GM19452 (cell line): ENCODE measurements around the gene ZMYND10.

ENCODE experiments used
- ATAC-seq: cut with Tn5 transposase; IDR thresholded peaks from one replicate; pipeline ENCODE4 v1.9.1; 2021; ENCODE audit not compliant: unreplicated experiment

Gene ZMYND10

GRCh38 chr3:50345586-50346234 lies at the start of gene ZMYND10:
ZMYND10 (minus strand) TSS chr3:50345732; CDS start chr3:50345579, 153 bp downstream.
- ATAC-seq: no peak

- no peak for ATAC-seq
These were observed 47.5 kb upstream of the ZMYND10 start for GRCh38 chr3:50393061-50393460.

GRCh38 chr3:50392101-50392715 lies 46.7 kb upstream of the ZMYND10 start:
- ATAC-seq: no peak

- no peak for ATAC-seq
These were observed 45.1 kb upstream of the ZMYND10 start for GRCh38 chr3:50390508-50391224.

GRCh38 chr3:50389414-50389767 lies 43.9 kb upstream of the ZMYND10 start:
- ATAC-seq: no peak

DNA sequence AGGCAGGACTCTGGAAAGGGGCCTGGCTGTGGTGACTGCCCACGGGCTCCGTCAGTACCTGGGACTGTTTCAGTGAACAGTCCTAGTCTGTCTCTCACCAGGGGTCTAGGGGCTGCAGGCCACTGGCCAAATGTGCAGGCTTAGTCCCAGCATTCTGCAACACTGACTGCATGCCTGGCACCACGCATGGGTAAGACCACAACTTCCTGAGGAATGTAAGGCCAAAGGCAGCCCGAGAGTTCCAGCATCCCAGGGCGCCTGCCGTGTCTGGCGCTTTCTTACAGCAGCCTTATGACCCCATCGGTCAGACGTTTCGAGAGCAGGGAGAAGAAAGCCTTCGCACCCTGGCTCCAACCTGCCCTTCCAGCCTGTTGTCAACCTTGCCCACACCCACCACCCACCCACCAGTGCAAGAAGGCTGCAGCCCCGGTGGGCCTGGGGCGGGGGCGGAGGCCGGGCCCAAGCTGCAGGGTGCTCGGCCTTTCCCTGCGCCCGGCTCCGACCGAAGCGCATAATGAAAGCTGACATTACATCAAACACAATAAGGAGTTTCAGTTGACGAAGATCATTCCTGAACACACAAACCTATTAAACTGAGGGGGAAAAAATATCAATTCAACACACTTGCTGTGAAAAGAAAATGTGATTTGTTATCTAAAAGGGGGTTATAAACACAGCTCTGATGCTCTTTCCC lies 43.3 kb upstream of the ZMYND10 start:
- ATAC-seq: no peak

DNA sequence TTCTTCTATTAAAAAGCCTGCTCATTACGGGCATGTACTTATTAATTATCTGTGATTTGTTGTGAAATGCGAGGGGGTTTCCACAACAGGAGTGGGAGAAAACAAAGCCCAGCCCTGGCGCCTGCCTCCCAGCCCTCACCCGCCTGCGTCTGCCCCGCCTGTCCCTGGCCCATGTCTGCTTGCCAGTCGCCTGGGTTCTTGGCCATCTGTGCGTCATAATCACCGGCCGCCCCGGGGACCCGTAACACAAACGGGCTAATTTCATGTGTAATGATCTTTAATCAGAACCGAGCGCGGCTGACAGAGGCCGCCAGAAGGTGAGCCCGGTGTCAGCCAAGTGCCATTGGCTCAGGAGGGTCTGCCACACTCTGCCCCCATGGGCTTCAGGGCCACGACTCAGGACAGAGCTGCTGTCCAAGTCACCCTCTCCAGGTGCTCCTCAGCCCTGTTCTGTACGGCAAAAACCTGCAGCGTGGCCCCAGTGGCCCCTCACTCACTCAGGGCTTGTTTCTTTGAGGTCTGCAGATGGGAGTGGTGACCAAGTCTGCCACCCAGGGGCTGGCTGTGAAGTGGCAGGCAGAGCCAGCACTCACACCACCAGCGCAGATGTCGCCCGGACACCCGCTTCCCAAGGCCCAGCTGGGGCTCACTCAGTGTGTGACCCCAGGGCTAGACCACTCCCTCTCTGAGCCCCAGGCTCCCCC lies 42.6 kb upstream of the ZMYND10 start:
- no peak for ATAC-seq

- ATAC-seq: no peak
These were observed 40.2 kb upstream of the ZMYND10 start for GRCh38 chr3:50385754-50386153.

GRCh38 chr3:50383750-50384149 lies 38.2 kb upstream of the ZMYND10 start:
- no peak for ATAC-seq

DNA sequence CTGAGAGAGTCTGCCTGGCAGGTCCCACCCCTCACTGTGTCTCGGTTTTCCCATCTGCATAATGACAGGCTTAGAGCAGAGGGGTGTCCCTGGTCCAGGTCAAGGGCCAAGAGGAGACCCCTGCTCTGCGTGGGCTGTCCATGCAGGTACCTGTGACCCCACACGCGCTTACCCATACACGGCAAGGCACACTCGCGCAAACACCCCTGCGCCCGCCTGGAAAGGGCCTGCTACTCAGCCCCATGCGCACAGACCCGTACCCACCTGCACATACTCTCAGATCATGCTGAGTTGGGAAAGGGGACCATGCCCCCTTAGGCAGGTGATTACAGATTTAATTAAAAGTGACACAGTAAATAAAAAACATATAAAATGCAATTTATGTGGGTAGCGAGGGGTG lies 37.2 kb upstream of the ZMYND10 start:
- ATAC-seq: no peak

DNA sequence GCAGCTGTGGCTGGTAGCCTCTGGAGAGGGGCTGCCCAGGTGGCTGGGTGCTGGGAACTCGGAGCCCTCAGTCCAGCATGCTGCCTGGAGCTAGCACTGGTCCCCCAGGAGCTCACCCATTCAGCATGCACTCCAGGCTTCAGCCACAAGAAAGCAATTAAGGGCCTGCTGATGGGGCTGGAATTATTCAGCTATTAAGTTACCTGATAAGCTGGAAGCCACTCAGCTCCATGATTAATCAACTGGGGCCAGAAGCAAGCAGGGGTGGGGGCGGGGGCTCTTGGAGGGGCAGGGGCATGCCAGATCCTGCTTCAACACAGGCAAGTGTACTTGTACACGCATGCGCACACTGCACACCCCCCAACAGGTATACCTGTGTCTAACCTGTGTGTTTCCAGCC lies 35.9 kb upstream of the ZMYND10 start:
- no peak for ATAC-seq

DNA sequence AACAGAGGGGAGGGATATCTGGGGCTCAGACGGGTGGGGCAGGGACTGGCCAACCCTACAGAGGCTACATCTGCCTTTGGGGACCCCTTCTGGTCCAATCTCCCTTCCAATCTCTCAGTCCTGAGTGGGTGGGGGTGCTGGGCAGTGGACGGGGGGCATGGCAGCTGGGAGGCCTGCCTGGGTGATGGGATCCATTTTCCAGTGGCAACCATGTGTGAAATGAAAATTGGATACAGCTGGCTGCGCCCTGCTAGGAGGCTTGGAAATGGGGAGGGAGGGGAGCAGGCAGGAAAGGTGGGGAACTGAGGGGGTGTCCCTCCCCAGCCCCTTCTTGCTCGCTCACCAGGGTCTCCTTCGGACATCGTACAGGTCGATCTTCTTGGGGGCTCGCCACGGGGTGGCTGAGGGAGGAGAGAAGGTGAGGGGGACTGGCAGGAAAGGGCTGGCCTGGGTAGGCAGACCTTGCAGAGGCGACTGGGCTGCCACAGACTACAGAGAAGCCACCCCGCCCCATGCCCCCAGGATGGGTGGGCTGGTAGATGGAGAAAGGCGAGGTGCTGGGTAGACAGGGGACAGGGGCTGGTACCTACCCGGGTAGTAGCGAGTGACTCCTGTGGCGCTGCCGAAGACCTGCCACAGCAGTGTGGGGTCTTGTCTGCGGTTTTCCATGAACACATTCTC lies 35.0 kb upstream of the ZMYND10 start:
- no peak for ATAC-seq

DNA sequence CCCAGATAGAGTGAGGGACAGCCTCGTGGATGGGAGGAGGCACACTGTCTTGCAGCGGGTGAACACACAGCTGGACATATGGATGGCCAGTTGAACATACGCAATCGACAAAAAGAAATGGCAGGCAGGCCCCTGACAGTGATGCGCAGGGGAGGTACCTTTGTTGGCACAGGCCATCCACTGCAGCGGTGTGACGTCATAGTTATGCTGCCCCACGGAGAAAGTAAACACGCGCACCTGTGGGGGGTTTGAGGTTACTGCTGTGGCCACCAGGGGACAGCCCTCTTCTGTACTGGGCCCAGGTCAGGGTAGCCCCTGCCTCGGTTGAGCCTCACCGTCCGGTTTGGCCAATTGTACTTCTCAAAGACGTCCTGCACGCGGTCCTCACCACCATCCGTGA lies 33.2 kb upstream of the ZMYND10 start:
- no peak for ATAC-seq

GRCh38 chr3:50378024-50378423 lies 32.5 kb upstream of the ZMYND10 start:
- no peak for ATAC-seq

- ATAC-seq: no peak
These were observed 29.9 kb upstream of the ZMYND10 start for GRCh38 chr3:50375258-50375931.

GRCh38 chr3:50374363-50375257 lies 29.1 kb upstream of the ZMYND10 start:
- no peak for ATAC-seq

DNA sequence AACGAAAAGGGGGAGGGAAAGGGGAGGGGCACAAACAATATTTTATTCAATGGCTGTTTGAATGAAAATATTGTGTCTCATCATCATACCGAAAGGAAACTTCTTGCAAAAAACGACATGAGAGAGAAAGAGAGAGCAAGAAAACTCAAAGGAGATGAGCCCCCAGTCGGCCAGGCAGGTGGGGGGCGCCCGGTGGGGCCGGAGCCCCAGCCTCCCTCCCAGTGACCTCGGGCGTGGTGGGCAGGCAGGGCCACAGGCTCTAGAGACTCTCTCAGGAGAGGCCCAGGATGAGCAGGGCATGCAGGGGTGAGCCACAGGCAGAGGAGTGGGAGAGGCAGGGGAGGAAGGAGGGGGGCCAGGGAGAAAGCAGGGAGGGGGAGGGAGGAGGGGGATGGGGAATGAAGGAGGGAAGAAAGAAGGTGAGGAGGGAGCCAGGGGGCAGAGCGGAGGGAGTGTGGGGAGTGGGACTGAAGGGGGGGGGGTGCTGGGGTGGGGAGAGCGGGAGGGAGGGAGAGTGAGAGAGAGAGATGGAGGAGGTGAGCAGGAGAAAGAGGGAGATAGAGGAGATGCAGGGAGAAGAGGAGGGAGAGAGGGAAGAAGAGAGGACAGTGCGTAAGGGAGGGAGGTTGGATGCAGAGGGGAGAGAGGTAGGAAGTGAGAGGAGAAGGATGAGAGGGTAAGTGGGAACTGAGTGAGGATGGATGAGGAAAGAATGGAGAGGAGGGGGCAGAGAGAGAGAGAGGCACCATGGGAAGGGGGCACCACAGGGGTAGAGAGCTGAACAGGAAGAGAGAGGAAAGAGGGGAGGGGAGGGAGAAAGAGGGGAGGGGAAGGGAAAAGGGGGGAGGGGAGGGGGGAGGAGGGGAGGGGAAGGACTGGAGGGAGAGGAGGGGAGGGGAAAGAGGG lies 27.9 kb upstream of the ZMYND10 start:
- no peak for ATAC-seq

DNA sequence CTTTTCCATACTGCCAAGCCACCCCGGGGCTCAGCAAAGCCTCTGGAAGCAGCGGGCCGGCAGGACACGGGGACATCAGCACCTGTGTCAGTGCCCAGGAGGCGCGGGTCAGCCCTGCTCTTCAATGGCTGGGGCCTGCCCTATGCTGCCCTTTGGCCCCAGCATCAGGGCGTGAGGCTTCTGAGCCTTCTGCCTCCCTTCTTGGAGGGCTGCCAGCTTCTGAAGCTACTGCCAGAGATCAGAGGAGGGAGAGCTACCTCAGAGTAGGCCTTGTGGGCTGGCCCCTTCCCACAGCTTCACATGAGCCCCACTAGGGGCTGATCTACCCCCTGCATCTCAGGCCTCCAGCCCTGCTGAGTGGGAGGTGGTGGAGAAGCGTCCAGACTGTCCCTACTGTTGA lies 26.8 kb upstream of the ZMYND10 start:
- no peak for ATAC-seq
